ENCODE results near the gene AGMO.

Gene AGMO

DNA sequence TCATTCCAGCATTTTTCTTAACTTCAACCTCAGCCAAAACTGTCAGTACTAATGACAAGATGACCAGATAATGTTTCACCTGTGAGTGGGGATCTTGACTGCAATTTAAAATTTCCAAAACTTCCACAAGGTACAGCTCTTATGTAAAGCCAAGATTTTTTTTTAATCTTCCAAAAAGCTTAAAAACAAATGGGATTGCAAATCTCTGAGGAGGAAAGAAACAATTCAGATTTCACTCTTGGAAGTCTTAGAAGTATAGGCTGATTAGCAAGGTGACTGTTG, 90.2 kb downstream of the AGMO start:
- no peaks in the 10 kb centered on the region for H3K4me1 ChIP-seq (ENCODE audit: low read length)
- H3K9me2 ChIP-seq (replicated peaks; ENCODE audit: insufficient read depth, low read length): no peaks in the 10 kb centered on the region
- no peaks in the 10 kb centered on the region for H3F3A ChIP-seq (ENCODE audit: insufficient read depth, low read length)
- H3K4me3 ChIP-seq (ENCODE audit: low read length): no peak overlapping the region
- no peaks in the 10 kb centered on the region for H3K36me3 ChIP-seq (replicated peaks; ENCODE audit: insufficient read depth, low read length)
- H3K9ac ChIP-seq (ENCODE audit: low read length): no peak overlapping the region
- H3K9me3 ChIP-seq (replicated peaks; ENCODE audit: insufficient read depth, low read length): no peaks in the 10 kb centered on the region
- H4K20me1 ChIP-seq (ENCODE audit: insufficient read depth, low read length): no peaks in the 10 kb centered on the region
- no peaks in the 10 kb centered on the region for H3K79me2 ChIP-seq (ENCODE audit: low read length)
- TF ChIP-seq, protein P1, sequence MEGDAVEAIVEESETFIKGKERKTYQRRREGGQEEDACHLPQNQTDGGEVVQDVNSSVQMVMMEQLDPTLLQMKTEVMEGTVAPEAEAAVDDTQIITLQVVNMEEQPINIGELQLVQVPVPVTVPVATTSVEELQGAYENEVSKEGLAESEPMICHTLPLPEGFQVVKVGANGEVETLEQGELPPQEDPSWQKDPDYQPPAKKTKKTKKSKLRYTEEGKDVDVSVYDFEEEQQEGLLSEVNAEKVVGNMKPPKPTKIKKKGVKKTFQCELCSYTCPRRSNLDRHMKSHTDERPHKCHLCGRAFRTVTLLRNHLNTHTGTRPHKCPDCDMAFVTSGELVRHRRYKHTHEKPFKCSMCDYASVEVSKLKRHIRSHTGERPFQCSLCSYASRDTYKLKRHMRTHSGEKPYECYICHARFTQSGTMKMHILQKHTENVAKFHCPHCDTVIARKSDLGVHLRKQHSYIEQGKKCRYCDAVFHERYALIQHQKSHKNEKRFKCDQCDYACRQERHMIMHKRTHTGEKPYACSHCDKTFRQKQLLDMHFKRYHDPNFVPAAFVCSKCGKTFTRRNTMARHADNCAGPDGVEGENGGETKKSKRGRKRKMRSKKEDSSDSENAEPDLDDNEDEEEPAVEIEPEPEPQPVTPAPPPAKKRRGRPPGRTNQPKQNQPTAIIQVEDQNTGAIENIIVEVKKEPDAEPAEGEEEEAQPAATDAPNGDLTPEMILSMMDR (IDR thresholded peaks at IDR 0.05; ENCODE audit: low read length): no peak
- TF ChIP-seq EZH2 (optimal IDR thresholded peaks at IDR 0.05; ENCODE audit: low read depth, low read length) (no peak), EZH2phosphoT487 (IDR thresholded peaks at IDR 0.05; ENCODE audit: low read length) (no peak)
- no peak for DNase-seq
- no peak overlapping the region for H3K4me2 ChIP-seq (ENCODE audit: low read depth, low read length)
- H3K27ac ChIP-seq (ENCODE audit: low read length): no peak overlapping the region
- H3K27me3 ChIP-seq (replicated peaks; ENCODE audit: insufficient read depth, low read length): no peaks in the 10 kb centered on the region
- H2AFZ ChIP-seq (ENCODE audit: low read length): no peak overlapping the region

- TF ChIP-seq, protein P1 (IDR thresholded peaks at IDR 0.05; ENCODE audit: low read length): no peak
- no peak for TF ChIP-seq EZH2 (optimal IDR thresholded peaks at IDR 0.05; ENCODE audit: low read depth, low read length)
- no peak for TF ChIP-seq EZH2phosphoT487 (IDR thresholded peaks at IDR 0.05; ENCODE audit: low read length)
- H3K27ac ChIP-seq (ENCODE audit: low read length): no peak overlapping the region
- no peaks in the 10 kb centered on the region for H3K36me3 ChIP-seq (replicated peaks; ENCODE audit: insufficient read depth, low read length)
- DNase-seq: no peak
- H3K9ac ChIP-seq (ENCODE audit: low read length): no peak overlapping the region
- H3F3A ChIP-seq (ENCODE audit: insufficient read depth, low read length): no peaks in the 10 kb centered on the region
- no peak overlapping the region for H2AFZ ChIP-seq (ENCODE audit: low read length)
- H3K27me3 ChIP-seq (replicated peaks; ENCODE audit: insufficient read depth, low read length): no peaks in the 10 kb centered on the region
- no peaks in the 10 kb centered on the region for H3K4me1 ChIP-seq (ENCODE audit: low read length)
- H3K79me2 ChIP-seq (ENCODE audit: low read length): no peaks in the 10 kb centered on the region
- H4K20me1 ChIP-seq (ENCODE audit: insufficient read depth, low read length): no peaks in the 10 kb centered on the region
- H3K9me3 ChIP-seq (replicated peaks; ENCODE audit: insufficient read depth, low read length): no peaks in the 10 kb centered on the region
- H3K4me2 ChIP-seq (ENCODE audit: low read depth, low read length): no peak overlapping the region
- H3K4me3 ChIP-seq (ENCODE audit: low read length): no peak overlapping the region
- no peaks in the 10 kb centered on the region for H3K9me2 ChIP-seq (replicated peaks; ENCODE audit: insufficient read depth, low read length)
Measured at GRCh38 chr7:15470825-15471668, 90.8 kb downstream of the AGMO start.

- no peaks in the 10 kb centered on the region for H3K27me3 ChIP-seq (replicated peaks; ENCODE audit: insufficient read depth, low read length)
Measured at GRCh38 chr7:15464667-15465121, 97.1 kb downstream of the AGMO start.

More at GRCh38 chr7:15464667-15465121, 97.1 kb downstream of the AGMO start:
- Histone ChIP-seq H2AFZ (ENCODE audit: low read length) (no peak overlapping the region), H3K9me3 (replicated peaks; ENCODE audit: insufficient read depth, low read length) (no peaks in the 10 kb centered on the region), H3K4me2 (ENCODE audit: low read depth, low read length) (no peak overlapping the region), H3K9me2 (replicated peaks; ENCODE audit: insufficient read depth, low read length) (no peaks in the 10 kb centered on the region), H3K4me1 (ENCODE audit: low read length) (no peaks in the 10 kb centered on the region), H3F3A (ENCODE audit: insufficient read depth, low read length) (no peaks in the 10 kb centered on the region), H3K79me2 (ENCODE audit: low read length) (no peaks in the 10 kb centered on the region), H3K4me3 (ENCODE audit: low read length) (no peak overlapping the region), H4K20me1 (ENCODE audit: insufficient read depth, low read length) (no peaks in the 10 kb centered on the region), H3K27ac (ENCODE audit: low read length) (no peak overlapping the region), H3K9ac (ENCODE audit: low read length) (no peak overlapping the region), H3K36me3 (replicated peaks; ENCODE audit: insufficient read depth, low read length) (no peaks in the 10 kb centered on the region)
- TF ChIP-seq, protein P1 (IDR thresholded peaks at IDR 0.05; ENCODE audit: low read length): no peak
- no peak for TF ChIP-seq EZH2phosphoT487 (IDR thresholded peaks at IDR 0.05; ENCODE audit: low read length)
- no peak for DNase-seq
